Measurements from ENCODE around the gene ZNF385C.

The ZNF385C gene

GRCh38 chr17:42122371-42123303 lies 24.4 kb upstream of the ZNF385C start, which contains the start of gene HSPB9:
Gene HSPB9, plus strand, starts transcription at chr17:42122804. Its CDS starts 47 bp downstream, at chr17:42122851.
- Histone ChIP-seq H3K23ac (ENCODE audit: low read length) (no peak within 1 kb of the TSS), H3K4me2 (ENCODE audit: low read length) (peak within 1 kb of the TSS; percentile 40), H3K18ac (ENCODE audit: low read length) (no peak within 1 kb of the TSS), H3K56ac (ENCODE audit: low read length) (peak within 1 kb of the TSS; percentile 79), H3K27ac (ENCODE audit: low read depth, low read length) (no peak within 1 kb of the TSS), H3K79me2 (ENCODE audit: control insufficient read depth, insufficient read depth, low read length) (no peaks in the 10 kb centered on the region), H4K8ac (ENCODE audit: low read depth, low read length) (no peak within 1 kb of the TSS), H3K4me3 (ENCODE audit: low read length) (no peak within 1 kb of the TSS), H2BK15ac (replicated peaks; ENCODE audit: low read depth) (no peak within 1 kb of the TSS), H2BK120ac (ENCODE audit: low read depth, low read length) (no peak within 1 kb of the TSS), H3K36me3 (ENCODE audit: control insufficient read depth, insufficient read depth, low read length) (peaks cover 10% of the 10 kb centered on the region), H3K27me3 (ENCODE audit: insufficient read depth, low read length, poor library complexity) (no peaks in the 10 kb centered on the region), H3K4ac (ENCODE audit: low read depth, low read length) (peak within 1 kb of the TSS; percentile 17), H2AK5ac (ENCODE audit: low read length) (no peak within 1 kb of the TSS), H3K9ac (ENCODE audit: low read length) (peak within 1 kb of the TSS; percentile 68), H3K79me1 (ENCODE audit: low read length) (no peaks in the 10 kb centered on the region), H2BK5ac (ENCODE audit: low read length) (no peak within 1 kb of the TSS), H4K5ac (ENCODE audit: low read length) (no peak within 1 kb of the TSS), H3K4me1 (ENCODE audit: control insufficient read depth, low read depth, low read length) (peaks cover 2% of the 10 kb centered on the region)
- no CpG with 5 or more reads among the region's 61 CpGs for WGBS (ENCODE audit: extremely low coverage, insufficient coverage, low lambda C conversion rate)
- peak; percentile 86 for DNase-seq

- Histone ChIP-seq H3K27me3 (ENCODE audit: insufficient read depth, low read length, poor library complexity) (no peaks in the 10 kb centered on the region), H2BK15ac (replicated peaks; ENCODE audit: low read depth) (no peak within 1 kb of the TSS), H4K5ac (ENCODE audit: low read length) (no peak within 1 kb of the TSS), H2BK120ac (ENCODE audit: low read depth, low read length) (peak within 1 kb of the TSS; percentile 90), H3K4ac (ENCODE audit: low read depth, low read length) (peak within 1 kb of the TSS; percentile 98), H3K79me1 (ENCODE audit: low read length) (no peaks in the 10 kb centered on the region), H3K9ac (ENCODE audit: low read length) (peak within 1 kb of the TSS; percentile 68), H3K79me2 (ENCODE audit: control insufficient read depth, insufficient read depth, low read length) (no peaks in the 10 kb centered on the region), H4K8ac (ENCODE audit: low read depth, low read length) (peak within 1 kb of the TSS; percentile 97), H2BK5ac (ENCODE audit: low read length) (no peak within 1 kb of the TSS), H3K4me2 (ENCODE audit: low read length) (peak within 1 kb of the TSS; percentile 4), H3K56ac (ENCODE audit: low read length) (peak within 1 kb of the TSS; percentile 86), H3K36me3 (ENCODE audit: control insufficient read depth, insufficient read depth, low read length) (peaks cover 6% of the 10 kb centered on the region), H2AK5ac (ENCODE audit: low read length) (no peak within 1 kb of the TSS), H3K4me1 (ENCODE audit: control insufficient read depth, low read depth, low read length) (peaks cover 2% of the 10 kb centered on the region), H3K18ac (ENCODE audit: low read length) (peak within 1 kb of the TSS; percentile 98), H3K4me3 (ENCODE audit: low read length) (peak within 1 kb of the TSS; percentile 28), H3K27ac (ENCODE audit: low read depth, low read length) (no peak within 1 kb of the TSS), H3K23ac (ENCODE audit: low read length) (no peak within 1 kb of the TSS)
- no CpG with 5 or more reads among the region's 57 CpGs for WGBS (ENCODE audit: extremely low coverage, insufficient coverage, low lambda C conversion rate)
- DNase-seq: peak; percentile 91
Measured at GRCh38 chr17:42120770-42121769, 22.8 kb upstream of the ZNF385C start, which contains the start of gene KAT2A. Gene KAT2A, minus strand, starts transcription at chr17:42121367. Its CDS starts 63 bp downstream, at chr17:42121304.

GRCh38 chr17:42120161-42120769 lies 22.0 kb upstream of the ZNF385C start:
- H3K79me2 ChIP-seq (ENCODE audit: control insufficient read depth, insufficient read depth, low read length): no peaks in the 10 kb centered on the region
- no peak overlapping the region for H3K27ac ChIP-seq (ENCODE audit: low read depth, low read length)
- no peak overlapping the region for H4K8ac ChIP-seq (ENCODE audit: low read depth, low read length)
- peak overlapping the region; percentile 29 for H3K56ac ChIP-seq (ENCODE audit: low read length)
- no peak overlapping the region for H2BK5ac ChIP-seq (ENCODE audit: low read length)
- H3K9ac ChIP-seq (ENCODE audit: low read length): peak overlapping the region; percentile 30
- no CpG with 5 or more reads among the region's 7 CpGs for WGBS (ENCODE audit: extremely low coverage, insufficient coverage, low lambda C conversion rate)
- peaks cover 2% of the 10 kb centered on the region for H3K4me1 ChIP-seq (ENCODE audit: control insufficient read depth, low read depth, low read length)
- H2BK15ac ChIP-seq (replicated peaks; ENCODE audit: low read depth): no peak overlapping the region
- peak overlapping the region; percentile 4 for H3K4me2 ChIP-seq (ENCODE audit: low read length)
- H3K79me1 ChIP-seq (ENCODE audit: low read length): no peaks in the 10 kb centered on the region
- peaks cover 5% of the 10 kb centered on the region for H3K36me3 ChIP-seq (ENCODE audit: control insufficient read depth, insufficient read depth, low read length)
- H3K23ac ChIP-seq (ENCODE audit: low read length): no peak overlapping the region
- H3K18ac ChIP-seq (ENCODE audit: low read length): no peak overlapping the region
- no peak overlapping the region for H2BK120ac ChIP-seq (ENCODE audit: low read depth, low read length)
- H4K5ac ChIP-seq (ENCODE audit: low read length): no peak overlapping the region
- H3K27me3 ChIP-seq (ENCODE audit: insufficient read depth, low read length, poor library complexity): no peaks in the 10 kb centered on the region
- no peak overlapping the region for H3K4me3 ChIP-seq (ENCODE audit: low read length)
- H3K4ac ChIP-seq (ENCODE audit: low read depth, low read length): no peak overlapping the region
- no peak overlapping the region for H2AK5ac ChIP-seq (ENCODE audit: low read length)
- no peak for DNase-seq

- Histone ChIP-seq H2BK120ac (ENCODE audit: low read depth, low read length) (no peak overlapping the region), H3K4ac (ENCODE audit: low read depth, low read length) (no peak overlapping the region), H3K79me2 (ENCODE audit: control insufficient read depth, insufficient read depth, low read length) (no peaks in the 10 kb centered on the region), H2AK5ac (ENCODE audit: low read length) (no peak overlapping the region), H3K4me3 (ENCODE audit: low read length) (no peak overlapping the region), H3K27me3 (ENCODE audit: insufficient read depth, low read length, poor library complexity) (no peaks in the 10 kb centered on the region), H3K79me1 (ENCODE audit: low read length) (no peaks in the 10 kb centered on the region), H2BK5ac (ENCODE audit: low read length) (no peak overlapping the region), H4K5ac (ENCODE audit: low read length) (no peak overlapping the region), H3K36me3 (ENCODE audit: control insufficient read depth, insufficient read depth, low read length) (peaks cover 4% of the 10 kb centered on the region), H3K4me2 (ENCODE audit: low read length) (no peak overlapping the region), H3K4me1 (ENCODE audit: control insufficient read depth, low read depth, low read length) (peaks cover 2% of the 10 kb centered on the region), H4K8ac (ENCODE audit: low read depth, low read length) (no peak overlapping the region), H3K27ac (ENCODE audit: low read depth, low read length) (no peak overlapping the region), H2BK15ac (replicated peaks; ENCODE audit: low read depth) (no peak overlapping the region), H3K9ac (ENCODE audit: low read length) (no peak overlapping the region), H3K56ac (ENCODE audit: low read length) (no peak overlapping the region), H3K18ac (ENCODE audit: low read length) (no peak overlapping the region), H3K23ac (ENCODE audit: low read length) (no peak overlapping the region)
- no peak for DNase-seq
- WGBS (ENCODE audit: extremely low coverage, insufficient coverage, low lambda C conversion rate): no CpG with 5 or more reads among the region's 18 CpGs
Measured at GRCh38 chr17:42119301-42119700, 21.0 kb upstream of the ZNF385C start.

- H3K18ac ChIP-seq (ENCODE audit: low read length): no peak overlapping the region
- H3K36me3 ChIP-seq (ENCODE audit: control insufficient read depth, insufficient read depth, low read length): peaks cover 4% of the 10 kb centered on the region
- H3K9ac ChIP-seq (ENCODE audit: low read length): no peak overlapping the region
- H2BK5ac ChIP-seq (ENCODE audit: low read length): no peak overlapping the region
- H2BK15ac ChIP-seq (replicated peaks; ENCODE audit: low read depth): no peak overlapping the region
- H3K79me1 ChIP-seq (ENCODE audit: low read length): no peaks in the 10 kb centered on the region
- H2AK5ac ChIP-seq (ENCODE audit: low read length): no peak overlapping the region
- H3K4me1 ChIP-seq (ENCODE audit: control insufficient read depth, low read depth, low read length): peaks cover 2% of the 10 kb centered on the region
- H3K4me2 ChIP-seq (ENCODE audit: low read length): no peak overlapping the region
- no peaks in the 10 kb centered on the region for H3K79me2 ChIP-seq (ENCODE audit: control insufficient read depth, insufficient read depth, low read length)
- no peak overlapping the region for H4K8ac ChIP-seq (ENCODE audit: low read depth, low read length)
- peak; percentile 57 for DNase-seq
- H3K27ac ChIP-seq (ENCODE audit: low read depth, low read length): no peak overlapping the region
- H3K56ac ChIP-seq (ENCODE audit: low read length): no peak overlapping the region
- no peak overlapping the region for H3K23ac ChIP-seq (ENCODE audit: low read length)
- no peak overlapping the region for H2BK120ac ChIP-seq (ENCODE audit: low read depth, low read length)
- H3K27me3 ChIP-seq (ENCODE audit: insufficient read depth, low read length, poor library complexity): no peaks in the 10 kb centered on the region
- H3K4me3 ChIP-seq (ENCODE audit: low read length): no peak overlapping the region
- no peak overlapping the region for H3K4ac ChIP-seq (ENCODE audit: low read depth, low read length)
- H4K5ac ChIP-seq (ENCODE audit: low read length): no peak overlapping the region
- WGBS (ENCODE audit: extremely low coverage, insufficient coverage, low lambda C conversion rate): no CpG with 5 or more reads among the region's 2 CpGs
Measured at GRCh38 chr17:42118545-42118944, 20.3 kb upstream of the ZNF385C start.

Measured in mesendoderm (in vitro differentiated cells).